MCF 10A (cell line): ENCODE measurements around the gene SAMD4A. TPM values are rescaled to one million over a fixed set of nuclear protein-coding genes. Genes with fewer than 3 reads are reported as not detected.

Source experiments
- BruUV-seq: library from RNA; stranded (reverse); fragments of 400-500 nt; replicated peaks from 2 replicates; lab custom pipeline; 2021; lab: Mats Ljungman, UMichigan
- CTCF ChIA-PET: fragments of 300-600 bp; sonication (Branson Sonifier 250); formaldehyde crosslinking; extraction: SDS; loops from one replicate; lab custom pipeline; 2021; ENCODE audit warnings: antibody characterized with exemption, inconsistent platforms; lab: Yijun Ruan, JAX
- POLR2A ChIA-PET: fragments of 300-600, 350-650 bp; sonication (Branson Sonifier 250); formaldehyde crosslinking; extraction: SDS; loops from one replicate; lab custom pipeline; 2020; ENCODE audit warnings: antibody characterized with exemption, inconsistent platforms; lab: Yijun Ruan, JAX
- DNase-seq: peaks from one replicate; pipeline ENCODE4 v3.0.0-alpha.2; 2018; ENCODE audit not compliant: unreplicated experiment
- H3K27ac Mint-ChIP-seq: one replicate; pipeline ENCODE4 v1.8.0; 2022; ENCODE audit warnings: mild to moderate bottlenecking, low read depth, mixed read lengths; ENCODE audit not compliant: unreplicated experiment
- H3K27me3 Mint-ChIP-seq: one replicate; pipeline ENCODE4 v1.8.0; 2022; ENCODE audit warnings: mixed read lengths; ENCODE audit not compliant: insufficient read depth, unreplicated experiment
- H3K36me3 Mint-ChIP-seq: one replicate; pipeline ENCODE4 v1.8.0; 2022; ENCODE audit warnings: mild to moderate bottlenecking, moderate library complexity, mixed read lengths; ENCODE audit not compliant: insufficient read depth, unreplicated experiment
- H3K4me1 Mint-ChIP-seq: one replicate; pipeline ENCODE4 v1.8.0; 2022; ENCODE audit warnings: mixed read lengths; ENCODE audit not compliant: insufficient read depth, unreplicated experiment
- H3K4me3 Mint-ChIP-seq: one replicate; pipeline ENCODE4 v1.8.0; 2022; ENCODE audit warnings: mild to moderate bottlenecking, moderate library complexity, mixed read lengths; ENCODE audit not compliant: unreplicated experiment
- H3K9me3 Mint-ChIP-seq: one replicate; pipeline ENCODE4 v1.8.0; 2022; ENCODE audit warnings: mixed read lengths; ENCODE audit not compliant: unreplicated experiment
- intact Hi-C: fragments of 100-400 bp; cut with micrococcal nuclease; formaldehyde crosslinking; loops from 2 replicates; pipeline ENCODE4 v1.14.1; 2022
- total RNA-seq: library from RNA; stranded (reverse); gene quantifications from 2 replicates; pipeline ENCODE4 v1.2.3, GENCODE V29; 2022
- TF ChIP-seq, protein P1 (sequence below): fragments of 200-600 bp; IDR thresholded peaks from one replicate; pipeline ENCODE4 v1.8.0; 2022; ENCODE audit warnings: antibody characterized with exemption, mild to moderate bottlenecking; ENCODE audit not compliant: unreplicated experiment

The SAMD4A gene
- total RNA-seq, 1 experiment from 2014 or later, result 63.5 TPM

DNA sequence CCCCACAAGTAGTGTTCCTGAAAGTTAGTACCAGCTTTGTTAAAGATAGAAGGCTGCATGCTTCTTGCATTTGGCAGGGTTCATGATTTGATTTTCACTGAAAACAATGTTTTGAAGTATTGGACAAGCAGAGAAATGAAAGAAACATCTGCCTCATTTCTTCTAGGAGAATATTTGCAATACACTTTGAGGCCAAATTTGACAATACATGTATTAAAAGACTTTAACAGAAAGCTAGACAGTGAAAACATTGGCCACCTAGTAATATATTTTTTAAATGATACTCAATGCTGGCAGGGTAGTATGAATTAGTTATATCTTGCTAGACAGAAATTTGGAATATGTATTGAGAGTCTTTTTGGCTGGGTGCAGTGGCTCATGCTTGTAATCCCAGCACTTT is 267.2 kb downstream of the SAMD4A start:
- Mint-ChIP-seq H3K9me3 (no peaks in the 10 kb centered on the region), H3K27ac (no peak overlapping the region), H3K27me3 (no peaks in the 10 kb centered on the region), H3K4me3 (no peak overlapping the region), H3K36me3 (no peaks in the 10 kb centered on the region), H3K4me1 (peaks cover under 1% of the 10 kb centered on the region)
- BruUV-seq, result no TSS peak
- ChIA-PET POLR2A (no interaction called here), CTCF (interaction anchor here (0.6 to 0.7 kb wide), 2 partner anchors 54 to 1287 kb away, joined by 3 read pairs; no protein-coding TSS in a partner anchor)
- DNase-seq, result no peak
- intact Hi-C loops, result no loop called here
- TF ChIP-seq, protein P1, sequence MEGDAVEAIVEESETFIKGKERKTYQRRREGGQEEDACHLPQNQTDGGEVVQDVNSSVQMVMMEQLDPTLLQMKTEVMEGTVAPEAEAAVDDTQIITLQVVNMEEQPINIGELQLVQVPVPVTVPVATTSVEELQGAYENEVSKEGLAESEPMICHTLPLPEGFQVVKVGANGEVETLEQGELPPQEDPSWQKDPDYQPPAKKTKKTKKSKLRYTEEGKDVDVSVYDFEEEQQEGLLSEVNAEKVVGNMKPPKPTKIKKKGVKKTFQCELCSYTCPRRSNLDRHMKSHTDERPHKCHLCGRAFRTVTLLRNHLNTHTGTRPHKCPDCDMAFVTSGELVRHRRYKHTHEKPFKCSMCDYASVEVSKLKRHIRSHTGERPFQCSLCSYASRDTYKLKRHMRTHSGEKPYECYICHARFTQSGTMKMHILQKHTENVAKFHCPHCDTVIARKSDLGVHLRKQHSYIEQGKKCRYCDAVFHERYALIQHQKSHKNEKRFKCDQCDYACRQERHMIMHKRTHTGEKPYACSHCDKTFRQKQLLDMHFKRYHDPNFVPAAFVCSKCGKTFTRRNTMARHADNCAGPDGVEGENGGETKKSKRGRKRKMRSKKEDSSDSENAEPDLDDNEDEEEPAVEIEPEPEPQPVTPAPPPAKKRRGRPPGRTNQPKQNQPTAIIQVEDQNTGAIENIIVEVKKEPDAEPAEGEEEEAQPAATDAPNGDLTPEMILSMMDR, result no peak

DNA sequence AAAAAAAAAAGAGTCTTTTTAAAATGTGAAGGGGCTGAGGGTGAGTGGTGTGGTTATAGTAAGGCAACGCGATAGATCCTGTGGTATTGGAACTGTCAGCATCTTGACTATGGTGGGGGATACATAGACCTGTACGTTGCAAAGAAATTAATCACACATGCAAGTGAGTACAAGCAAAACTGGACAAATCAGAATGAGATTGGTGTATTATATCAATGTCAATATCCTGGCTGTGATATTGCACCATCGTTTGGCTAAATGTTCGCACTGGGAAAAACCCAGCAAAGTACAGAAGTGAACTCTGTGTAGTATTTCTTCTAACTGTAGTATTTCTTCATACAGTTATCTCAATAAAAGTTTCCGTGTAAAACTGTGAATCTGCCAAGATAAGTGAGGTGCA is 267.8 kb downstream of the SAMD4A start:
- Mint-ChIP-seq H3K27me3 (no peaks in the 10 kb centered on the region), H3K27ac (no peak overlapping the region), H3K4me3 (no peak overlapping the region), H3K4me1 (peaks cover 7% of the 10 kb centered on the region), H3K9me3 (no peaks in the 10 kb centered on the region), H3K36me3 (no peaks in the 10 kb centered on the region)
- intact Hi-C loops, result no loop called here
- ChIA-PET CTCF (interaction anchor here (0.6 kb wide), 1 partner anchor 54 kb away, joined by 3 read pairs; no protein-coding TSS in a partner anchor), POLR2A (no interaction called here)
- no peak for DNase-seq
- TF ChIP-seq, protein P1, result no peak
- no TSS peak for BruUV-seq

DNA sequence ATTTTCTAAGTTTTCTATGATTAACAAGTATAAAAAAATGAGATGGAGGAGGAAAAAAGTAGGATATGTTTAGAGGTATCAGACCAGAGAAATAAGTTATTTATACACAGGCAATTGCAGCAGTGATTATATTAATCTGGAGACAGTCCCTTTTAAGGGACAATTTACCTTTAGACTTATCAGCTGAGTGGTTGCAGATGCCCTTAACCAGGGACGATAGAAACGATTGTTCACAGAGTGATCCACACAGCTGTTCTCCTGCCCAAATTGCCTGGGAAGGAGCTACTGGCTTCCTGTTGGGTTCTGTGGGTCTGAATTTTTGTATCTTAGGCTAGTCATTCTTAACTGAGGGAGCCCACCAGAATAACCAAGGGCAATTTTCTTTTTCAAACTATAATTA is 269.3 kb downstream of the SAMD4A start:
- peaks cover 14% of the 10 kb centered on the region for H3K4me1 Mint-ChIP-seq
- CTCF ChIA-PET, result no interaction called here
- DNase-seq, result no peak
- no peak overlapping the region for H3K27ac Mint-ChIP-seq
- H3K9me3 Mint-ChIP-seq, result no peaks in the 10 kb centered on the region
- no TSS peak for BruUV-seq
- no peak overlapping the region for H3K4me3 Mint-ChIP-seq
- POLR2A ChIA-PET, result no interaction called here
- H3K36me3 Mint-ChIP-seq, result no peaks in the 10 kb centered on the region
- TF ChIP-seq, protein P1, result no peak
- intact Hi-C loops, result no loop called here
- H3K27me3 Mint-ChIP-seq, result no peaks in the 10 kb centered on the region

DNA sequence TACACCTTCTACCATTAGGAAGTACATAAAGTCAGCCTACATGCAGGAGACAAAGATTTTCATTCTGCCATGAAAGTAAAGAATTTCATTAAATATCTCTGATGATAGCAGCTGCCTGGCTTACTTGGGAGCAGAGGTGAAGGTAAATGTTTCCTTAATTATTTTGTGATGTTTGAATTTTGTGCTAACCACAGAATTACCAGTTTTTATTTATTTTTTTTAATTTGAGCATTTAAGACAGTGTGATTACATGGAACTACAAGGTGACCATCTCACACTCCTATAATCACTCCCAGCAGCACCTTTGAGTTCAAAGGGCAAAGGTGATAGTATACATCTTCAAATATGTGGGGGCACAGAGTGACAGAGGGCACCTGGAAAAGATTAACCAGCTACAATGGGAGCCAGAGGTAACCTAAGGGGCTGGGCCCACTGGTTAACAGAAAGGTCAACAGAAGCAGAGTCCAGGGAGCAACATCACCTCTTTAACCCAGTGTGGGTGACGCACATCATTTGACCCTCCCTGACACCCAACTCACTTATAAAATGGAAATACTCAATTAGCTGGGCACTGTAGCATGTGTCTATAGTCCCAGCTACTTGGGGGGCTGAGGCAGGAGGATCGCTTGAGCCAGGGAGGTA is 270.7 kb downstream of the SAMD4A start:
- intact Hi-C loops, result no loop called here

More for the DNA sequence above, 270.7 kb downstream of the SAMD4A start:
- Mint-ChIP-seq H3K9me3 (no peaks in the 10 kb centered on the region), H3K27me3 (no peaks in the 10 kb centered on the region), H3K4me3 (no peak overlapping the region), H3K4me1 (peaks cover 14% of the 10 kb centered on the region), H3K36me3 (no peaks in the 10 kb centered on the region), H3K27ac (no peak overlapping the region)
- CTCF ChIA-PET, result no interaction called here
- TF ChIP-seq, protein P1, result no peak
- BruUV-seq, result no TSS peak
- DNase-seq, result no peak
- POLR2A ChIA-PET, result no interaction called here
